ENCODE data around the gene RAB27B.
"Not testable (repeated sequence)": the region's sequence is repeated elsewhere in the genome, so short reads cannot be mapped to it uniquely, and the experiment has no call there.

The RAB27B gene

GRCh38 chr18:54850598-54850997 lies 22.3 kb downstream of the RAB27B start:
- TF ChIP-seq TOX (CRISPR knock-in tag; IDR thresholded peaks at IDR 0.05; ENCODE audit: borderline replicate concordance) (no peak), ESRRG (CRISPR knock-in tag; IDR thresholded peaks at IDR 0.05) (no peak), SNAI2 (CRISPR knock-in tag; IDR thresholded peaks at IDR 0.05) (no peak), ZFP30 (CRISPR knock-in tag; IDR thresholded peaks at IDR 0.05) (no peak), CREB5 (CRISPR knock-in tag; IDR thresholded peaks at IDR 0.05; ENCODE audit: low read depth) (no peak), ZNF565 (CRISPR knock-in tag; conservative IDR thresholded peaks at IDR 0.05; ENCODE audit: low read depth) (no peak), TCF4 (CRISPR knock-in tag; IDR thresholded peaks at IDR 0.05; ENCODE audit: borderline replicate concordance) (no peak), ZNF8 (CRISPR knock-in tag; IDR thresholded peaks at IDR 0.05) (no peak), ZFP3 (CRISPR knock-in tag; IDR thresholded peaks at IDR 0.05) (no peak), ZC3H10 (CRISPR knock-in tag; IDR thresholded peaks at IDR 0.05) (no peak), PPARA (CRISPR knock-in tag; IDR thresholded peaks at IDR 0.05; ENCODE audit: borderline replicate concordance) (no peak), ZNF70 (CRISPR knock-in tag; IDR thresholded peaks at IDR 0.05) (no peak)
- TF ChIP-seq, protein P1, sequence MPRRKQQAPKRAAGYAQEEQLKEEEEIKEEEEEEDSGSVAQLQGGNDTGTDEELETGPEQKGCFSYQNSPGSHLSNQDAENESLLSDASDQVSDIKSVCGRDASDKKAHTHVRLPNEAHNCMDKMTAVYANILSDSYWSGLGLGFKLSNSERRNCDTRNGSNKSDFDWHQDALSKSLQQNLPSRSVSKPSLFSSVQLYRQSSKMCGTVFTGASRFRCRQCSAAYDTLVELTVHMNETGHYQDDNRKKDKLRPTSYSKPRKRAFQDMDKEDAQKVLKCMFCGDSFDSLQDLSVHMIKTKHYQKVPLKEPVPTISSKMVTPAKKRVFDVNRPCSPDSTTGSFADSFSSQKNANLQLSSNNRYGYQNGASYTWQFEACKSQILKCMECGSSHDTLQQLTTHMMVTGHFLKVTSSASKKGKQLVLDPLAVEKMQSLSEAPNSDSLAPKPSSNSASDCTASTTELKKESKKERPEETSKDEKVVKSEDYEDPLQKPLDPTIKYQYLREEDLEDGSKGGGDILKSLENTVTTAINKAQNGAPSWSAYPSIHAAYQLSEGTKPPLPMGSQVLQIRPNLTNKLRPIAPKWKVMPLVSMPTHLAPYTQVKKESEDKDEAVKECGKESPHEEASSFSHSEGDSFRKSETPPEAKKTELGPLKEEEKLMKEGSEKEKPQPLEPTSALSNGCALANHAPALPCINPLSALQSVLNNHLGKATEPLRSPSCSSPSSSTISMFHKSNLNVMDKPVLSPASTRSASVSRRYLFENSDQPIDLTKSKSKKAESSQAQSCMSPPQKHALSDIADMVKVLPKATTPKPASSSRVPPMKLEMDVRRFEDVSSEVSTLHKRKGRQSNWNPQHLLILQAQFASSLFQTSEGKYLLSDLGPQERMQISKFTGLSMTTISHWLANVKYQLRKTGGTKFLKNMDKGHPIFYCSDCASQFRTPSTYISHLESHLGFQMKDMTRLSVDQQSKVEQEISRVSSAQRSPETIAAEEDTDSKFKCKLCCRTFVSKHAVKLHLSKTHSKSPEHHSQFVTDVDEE (CRISPR knock-in tag; IDR thresholded peaks at IDR 0.05): no peak
- TF ChIP-seq, protein P2, sequence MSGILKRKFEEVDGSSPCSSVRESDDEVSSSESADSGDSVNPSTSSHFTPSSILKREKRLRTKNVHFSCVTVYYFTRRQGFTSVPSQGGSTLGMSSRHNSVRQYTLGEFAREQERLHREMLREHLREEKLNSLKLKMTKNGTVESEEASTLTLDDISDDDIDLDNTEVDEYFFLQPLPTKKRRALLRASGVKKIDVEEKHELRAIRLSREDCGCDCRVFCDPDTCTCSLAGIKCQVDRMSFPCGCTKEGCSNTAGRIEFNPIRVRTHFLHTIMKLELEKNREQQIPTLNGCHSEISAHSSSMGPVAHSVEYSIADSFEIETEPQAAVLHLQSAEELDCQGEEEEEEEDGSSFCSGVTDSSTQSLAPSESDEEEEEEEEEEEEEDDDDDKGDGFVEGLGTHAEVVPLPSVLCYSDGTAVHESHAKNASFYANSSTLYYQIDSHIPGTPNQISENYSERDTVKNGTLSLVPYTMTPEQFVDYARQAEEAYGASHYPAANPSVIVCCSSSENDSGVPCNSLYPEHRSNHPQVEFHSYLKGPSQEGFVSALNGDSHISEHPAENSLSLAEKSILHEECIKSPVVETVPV (CRISPR knock-in tag; IDR thresholded peaks at IDR 0.05): no peak
- no peak for ATAC-seq

- TF ChIP-seq PATZ1 (CRISPR knock-in tag; IDR thresholded peaks at IDR 0.05; ENCODE audit: borderline replicate concordance): no peak
- TF ChIP-seq ZC3H10 (CRISPR knock-in tag; IDR thresholded peaks at IDR 0.05): no peak
- TF ChIP-seq CREB5 (CRISPR knock-in tag; IDR thresholded peaks at IDR 0.05; ENCODE audit: low read depth): no peak
- no peak for TF ChIP-seq BACH2 (CRISPR knock-in tag; IDR thresholded peaks at IDR 0.05; ENCODE audit: borderline replicate concordance)
- TF ChIP-seq SNAI2 (CRISPR knock-in tag; IDR thresholded peaks at IDR 0.05): no peak
- TF ChIP-seq, protein P2 (CRISPR knock-in tag; IDR thresholded peaks at IDR 0.05): no peak
- peak; percentile 78 for ATAC-seq
Measured at GRCh38 chr18:54852780-54853675, 24.8 kb downstream of the RAB27B start.

DNA sequence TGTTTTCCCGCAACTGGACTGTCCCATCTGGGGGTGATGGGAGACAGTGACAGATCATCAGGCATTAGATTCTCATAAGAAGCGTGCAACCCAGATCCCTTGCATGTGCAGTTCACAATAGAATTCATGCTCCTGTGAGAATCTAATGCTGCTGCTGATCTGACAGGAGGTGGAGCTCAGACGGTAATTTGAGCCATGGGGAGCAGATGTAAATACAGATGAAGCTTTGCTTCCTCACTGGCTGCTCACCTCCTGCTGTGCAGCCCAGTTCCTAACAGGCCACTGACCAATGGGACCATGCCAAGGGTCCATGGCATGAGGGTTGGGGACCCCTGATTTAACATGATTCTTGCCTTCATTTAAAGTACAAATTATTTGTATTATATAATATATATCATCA lies 26.8 kb downstream of the RAB27B start:
- not testable (repeated sequence) for ATAC-seq

All from SK-N-SH treated with all-trans-retinoic acid at 6 μM for 48 hours (cell line).